HG02678 (cell line): Measurements from ENCODE around the gene PEX7.
A peak's percentile ranks its signal among the peaks of the same experiment; 100 is the strongest.
"Not testable (repeated sequence)": the region's sequence is repeated elsewhere in the genome, so short reads cannot be mapped to it uniquely, and the experiment has no call there.

ENCODE experiments used
- ATAC-seq: cut with Tn5 transposase; IDR thresholded peaks from one replicate; pipeline ENCODE4 v1.9.1; 2021; ENCODE audit warnings: mild to moderate bottlenecking, moderate library complexity; ENCODE audit not compliant: unreplicated experiment

The PEX7 gene

DNA sequence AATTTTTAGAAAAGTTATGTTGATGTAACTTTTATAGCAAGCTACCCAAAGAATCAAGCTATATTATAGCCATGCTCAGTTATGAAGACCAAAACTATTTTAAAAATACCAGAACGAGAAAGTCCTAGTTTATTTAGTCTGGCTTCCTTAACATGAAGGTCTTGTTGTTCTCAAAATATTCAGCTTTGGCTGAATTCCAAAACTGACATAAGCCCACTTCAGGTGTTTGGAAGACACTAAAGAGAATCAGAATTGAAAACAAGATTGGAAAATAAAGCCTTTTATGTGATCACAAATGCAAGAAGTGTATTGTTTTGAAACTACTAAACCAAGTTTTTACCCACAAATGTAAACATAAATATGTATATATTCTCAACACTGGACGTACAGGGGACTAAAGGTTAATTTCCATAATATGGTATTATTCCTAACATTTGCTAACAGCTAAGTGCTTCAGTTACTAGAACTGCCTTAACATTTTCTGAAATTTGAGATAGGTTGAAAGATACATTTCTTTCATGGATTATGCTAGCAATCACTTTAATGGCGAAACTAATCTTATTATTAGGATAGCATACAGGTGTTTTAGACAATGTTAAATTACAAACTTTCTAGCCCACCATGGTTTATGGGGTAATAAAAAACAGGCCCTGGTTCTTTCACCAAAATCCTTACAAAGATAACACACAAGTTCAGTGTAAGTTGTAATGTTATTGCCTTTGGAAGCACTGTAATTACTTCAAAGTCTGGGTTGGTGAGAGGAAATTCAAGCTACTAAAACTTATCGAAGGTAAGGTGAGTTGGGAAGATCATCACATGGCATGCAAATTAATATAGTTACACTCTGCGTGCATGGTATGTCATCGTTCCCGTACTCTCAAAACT lies 31.7 kb upstream of the PEX7 start:
- ATAC-seq: no peak

DNA sequence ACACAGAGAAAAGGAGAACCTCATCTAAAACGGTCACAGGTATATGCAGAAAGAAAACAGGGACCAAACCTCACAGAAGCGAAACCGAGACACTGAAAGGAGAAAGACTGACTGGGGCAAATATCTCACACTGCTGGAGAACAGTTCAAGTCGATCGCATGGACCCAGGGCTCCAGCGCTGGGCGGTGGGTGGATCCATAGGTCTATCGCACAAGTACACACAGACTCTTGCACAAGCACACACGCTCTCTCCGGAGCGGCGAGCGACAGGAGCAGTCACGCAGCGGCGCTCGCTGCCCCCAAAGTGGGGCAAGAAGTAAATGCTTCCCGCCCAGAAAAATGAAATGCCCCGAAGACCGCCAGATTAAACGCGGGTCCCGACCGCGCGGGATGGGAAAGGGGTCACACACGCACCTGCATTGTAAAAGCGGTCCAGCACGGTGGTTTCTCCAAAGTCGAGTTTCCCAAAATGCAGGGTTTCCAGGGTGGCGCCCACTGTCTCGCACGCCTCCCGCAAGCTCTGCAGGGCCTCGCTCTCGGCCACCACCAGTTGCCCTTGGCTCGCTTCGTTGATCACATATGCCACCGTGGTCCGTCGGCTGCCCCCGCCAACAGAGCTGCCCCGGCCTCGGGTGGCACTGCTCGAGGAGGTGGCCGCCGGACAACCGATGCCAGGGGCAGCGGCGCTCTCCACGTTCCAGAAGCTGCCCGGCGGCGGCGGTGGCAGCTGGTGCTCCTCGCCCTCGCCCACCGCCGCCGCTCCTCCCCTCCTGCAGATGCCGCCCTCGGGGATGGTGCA lies 30.9 kb upstream of the PEX7 start:
- ATAC-seq: peak; percentile 27

DNA sequence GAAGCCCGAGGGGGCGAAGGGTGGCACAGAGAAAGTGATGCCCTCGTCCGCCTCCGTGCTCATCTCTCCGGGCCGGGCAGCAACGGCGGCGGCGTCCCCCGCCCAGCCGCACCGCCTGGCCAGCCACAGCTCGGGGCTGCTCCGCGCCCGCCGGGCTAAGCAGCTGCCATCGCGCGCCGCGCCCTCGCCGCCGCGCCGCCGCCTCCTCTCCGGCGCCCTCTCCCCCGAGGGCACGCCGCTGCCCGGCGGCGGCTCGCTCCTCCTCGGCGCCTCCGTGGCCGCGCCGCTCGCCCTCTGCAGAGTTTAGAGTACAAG lies 30.3 kb upstream of the PEX7 start:
- no peak for ATAC-seq

DNA sequence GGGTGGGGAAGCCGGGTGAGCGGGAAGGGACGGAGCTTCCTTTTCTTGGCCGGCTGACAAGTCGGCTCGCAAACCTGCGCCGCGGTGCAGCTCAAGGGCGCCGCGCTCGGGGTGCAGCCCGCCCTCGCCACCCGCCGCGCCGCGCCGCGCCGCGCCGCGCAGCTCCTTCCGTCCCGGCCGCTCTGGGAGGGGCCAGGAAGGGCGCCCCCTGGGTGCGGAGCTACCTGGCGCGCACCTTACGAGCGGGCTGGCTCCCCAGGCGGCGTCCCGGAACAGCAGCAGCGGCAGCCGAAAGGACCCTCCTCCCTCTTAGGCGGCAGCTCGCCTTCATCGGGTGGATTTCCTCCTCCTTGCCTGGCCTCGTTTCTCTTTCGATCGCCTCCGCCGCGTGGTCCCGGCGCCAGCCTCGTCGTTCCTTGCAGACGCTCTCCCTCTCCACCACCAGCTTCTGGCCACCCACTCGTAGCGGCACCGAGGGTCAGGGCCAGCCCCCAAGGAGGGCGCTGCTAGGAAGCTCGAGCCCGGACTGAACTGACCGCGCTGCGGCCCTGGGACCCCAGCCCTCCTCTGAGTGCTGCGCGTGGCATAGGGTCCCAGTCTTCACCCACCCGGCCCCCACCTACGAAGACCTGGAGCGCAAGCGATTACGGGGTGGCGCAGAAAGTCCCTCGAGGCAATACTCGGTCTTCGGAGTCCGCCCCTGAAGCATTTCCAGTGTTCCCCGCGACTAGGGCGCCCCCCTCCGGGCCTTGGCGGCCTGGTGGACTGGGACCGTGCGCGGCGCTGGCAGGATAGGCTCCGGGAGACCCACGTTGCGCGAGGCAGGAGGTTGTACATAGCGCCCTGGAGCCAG lies 29.8 kb upstream of the PEX7 start, which contains the start of gene MAP3K5:
Gene MAP3K5, minus strand, starts transcription at position 68 of the 853 bp plus-strand sequence. CDS start 320 bp downstream, outside the sequence.
- ATAC-seq: peak; percentile 62

DNA sequence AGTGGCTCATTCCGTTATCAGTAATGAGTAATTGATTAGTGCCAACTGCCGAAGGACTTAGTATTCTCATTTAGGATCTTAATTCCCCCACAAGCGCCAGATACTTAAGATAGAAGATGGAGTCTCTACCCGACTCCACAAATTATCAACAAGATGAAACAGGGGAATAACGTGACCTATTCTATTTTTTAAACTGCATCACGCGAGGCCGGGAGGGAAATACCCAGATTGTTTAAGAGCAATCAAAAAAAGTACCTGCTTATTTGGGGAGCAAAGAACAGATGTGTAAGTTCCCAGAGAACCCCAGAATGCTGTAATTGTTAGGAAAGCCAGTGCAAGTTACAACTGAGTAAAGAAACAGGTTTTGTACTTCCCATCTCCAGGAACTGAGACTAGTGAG lies 29.0 kb upstream of the PEX7 start:
- ATAC-seq: no peak

DNA sequence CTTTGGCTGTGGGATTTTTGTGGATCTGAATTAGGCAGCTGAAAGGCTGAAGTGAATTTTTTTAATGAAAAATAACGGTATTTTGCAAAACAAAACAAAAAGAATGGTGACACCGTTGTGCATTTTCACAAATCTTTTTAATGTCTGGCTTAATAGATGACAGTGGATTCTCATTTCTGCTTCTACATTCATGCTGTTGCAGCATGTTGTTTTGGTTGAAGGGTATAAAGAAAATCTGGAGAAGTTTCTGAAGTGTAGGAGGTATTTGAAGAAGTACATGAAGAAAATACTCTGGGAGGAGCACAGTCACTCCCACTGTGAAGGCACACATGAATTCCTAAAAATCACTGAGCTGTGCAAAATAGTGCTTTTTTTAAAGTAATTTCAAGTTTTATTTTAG lies 27.0 kb upstream of the PEX7 start:
- ATAC-seq: no peak

DNA sequence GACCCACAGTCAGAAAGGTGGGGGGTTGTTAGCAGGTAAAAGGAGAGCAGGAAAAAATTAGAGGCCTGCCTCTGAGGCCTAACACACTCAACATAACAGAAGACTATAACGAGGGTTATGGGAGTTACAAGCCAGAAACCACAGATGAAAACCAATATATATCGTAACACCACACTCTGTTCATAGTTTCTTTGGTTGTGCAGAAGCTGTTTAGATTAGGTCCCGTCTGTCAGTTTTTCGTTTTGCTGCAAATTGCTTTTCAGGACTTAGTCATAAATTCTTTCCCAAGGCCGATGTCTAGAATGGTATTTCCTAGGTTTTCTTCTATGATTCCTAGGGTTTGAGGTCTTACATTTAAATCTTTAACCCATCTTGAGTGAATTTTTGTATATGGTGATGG lies 26.4 kb upstream of the PEX7 start:
- ATAC-seq: no peak

DNA sequence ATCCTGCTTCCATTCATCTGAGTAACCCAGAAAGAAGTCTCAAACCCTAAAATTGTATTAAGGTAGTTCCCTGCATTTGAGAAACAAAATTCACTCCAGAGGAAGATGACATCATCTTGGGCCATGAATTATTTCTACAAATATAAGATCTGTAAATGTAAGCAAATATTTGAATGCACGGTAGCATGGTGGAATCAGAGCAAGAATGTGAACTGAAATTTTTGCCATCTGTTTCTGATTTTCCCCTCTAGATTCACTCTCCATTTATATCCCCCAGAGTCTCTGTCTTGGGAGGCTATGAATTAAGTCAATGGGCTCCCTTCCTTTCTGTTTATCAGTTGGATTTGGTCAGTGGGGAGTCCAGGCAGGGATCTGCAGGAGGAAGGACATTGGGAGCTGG lies 24.3 kb upstream of the PEX7 start:
- no peak for ATAC-seq

DNA sequence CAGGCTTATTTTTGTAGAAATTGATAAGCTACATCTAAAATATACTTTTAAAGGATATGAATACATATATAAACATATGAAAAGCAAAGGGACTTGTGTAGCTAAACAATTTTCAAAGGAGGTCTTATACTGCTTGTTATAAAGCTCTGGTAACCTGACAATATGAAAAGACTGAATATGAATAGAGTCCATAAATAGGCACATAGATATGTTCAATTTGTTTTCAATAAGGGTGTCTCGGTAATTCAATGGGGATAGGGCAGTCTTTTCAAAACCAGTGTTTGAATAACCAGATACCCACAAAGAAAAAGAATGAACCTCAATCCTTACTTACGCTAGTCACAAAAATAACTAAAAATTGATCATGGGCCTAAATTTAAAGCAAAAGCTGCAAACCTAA lies 20.8 kb upstream of the PEX7 start:
- ATAC-seq: no peak

DNA sequence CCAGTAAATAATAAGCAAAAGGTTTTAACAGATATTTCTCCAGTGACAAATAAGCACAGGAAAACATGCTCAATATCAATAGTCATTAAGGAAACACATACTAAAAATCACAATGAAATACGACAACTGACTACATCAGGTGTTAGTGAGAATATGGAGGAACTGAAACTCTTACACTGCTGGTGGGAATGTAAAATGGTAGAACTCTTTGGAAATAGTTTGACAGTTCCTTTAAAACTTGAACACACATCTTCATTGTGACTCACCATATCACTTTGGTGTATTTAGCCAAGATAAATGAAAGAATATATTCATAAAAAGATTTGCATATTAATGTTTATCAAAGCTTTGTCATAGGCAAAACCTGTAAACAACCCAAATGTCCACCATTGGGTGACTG lies 18.8 kb upstream of the PEX7 start:
- no peak for ATAC-seq

DNA sequence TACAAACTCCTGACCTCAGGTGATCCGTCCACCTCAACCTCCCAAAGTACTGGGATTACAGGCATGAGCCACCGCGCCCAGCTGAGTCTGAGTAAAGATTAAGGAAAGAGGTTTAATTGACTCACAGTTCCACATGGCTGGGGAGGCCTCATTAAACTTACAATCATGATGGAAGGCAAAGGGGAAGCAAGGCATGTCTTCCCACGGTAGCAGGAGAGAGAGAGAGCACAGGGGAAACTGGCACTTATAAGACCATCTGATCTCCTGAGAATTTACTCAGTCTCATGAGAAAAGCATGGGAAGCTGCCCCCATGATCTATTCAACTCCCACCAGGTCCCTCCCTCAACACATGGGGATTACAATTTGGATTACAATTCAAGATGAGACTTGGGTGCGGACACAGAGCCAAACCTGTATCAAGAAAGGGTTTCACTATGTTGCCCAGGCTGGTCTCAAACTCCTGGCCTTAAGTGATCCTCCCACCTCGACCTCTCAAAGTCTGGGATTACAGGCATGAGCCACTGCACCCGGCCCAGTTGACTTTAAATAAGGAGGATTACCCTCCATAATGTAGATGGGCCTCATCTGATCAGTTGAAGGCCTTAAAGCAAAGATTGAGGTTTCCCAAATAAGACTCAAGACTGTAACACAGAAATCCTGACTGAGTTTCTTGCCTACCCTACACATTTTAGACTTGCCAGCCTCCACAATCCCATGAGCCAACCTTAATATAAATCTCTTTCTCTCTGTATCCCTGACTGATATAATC lies 13.1 kb upstream of the PEX7 start:
- no peak for ATAC-seq

DNA sequence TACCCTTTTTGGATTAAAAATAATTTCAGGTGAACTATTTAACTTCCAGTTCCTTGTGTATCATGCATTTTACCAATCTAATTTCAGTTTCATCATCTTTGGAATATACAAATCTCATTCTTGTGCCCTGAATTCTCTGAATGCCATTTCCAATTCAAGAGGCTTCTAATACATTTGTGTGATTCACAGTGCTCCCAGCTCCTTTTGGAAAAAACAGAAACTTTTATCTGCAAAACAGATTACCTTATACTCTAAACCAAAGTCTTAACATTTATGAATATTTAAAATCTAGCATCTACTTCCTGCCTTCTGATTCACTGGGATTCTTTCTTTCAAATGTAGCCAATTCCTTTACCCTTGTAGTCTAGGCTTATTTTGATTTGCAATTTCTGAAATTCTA lies 11.1 kb upstream of the PEX7 start:
- no peak for ATAC-seq

DNA sequence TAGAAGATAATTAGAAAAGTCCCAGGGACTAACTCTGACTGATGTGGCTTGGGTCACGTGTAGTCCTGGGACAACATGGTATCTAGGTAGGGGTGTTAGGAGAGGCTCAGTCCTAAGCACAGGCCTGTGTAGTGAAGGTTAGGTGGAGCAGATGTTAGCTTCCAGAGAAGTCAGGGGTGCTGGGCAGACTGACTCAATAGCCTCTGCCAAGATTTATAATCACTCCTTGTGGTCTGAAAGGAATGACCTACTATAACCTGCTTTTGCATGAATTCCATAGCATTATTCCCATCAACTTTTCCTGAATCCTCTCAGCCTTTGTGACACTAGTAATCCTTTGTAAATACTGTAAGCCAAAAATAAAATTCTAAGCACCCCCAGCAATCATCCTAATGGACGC lies 10.2 kb upstream of the PEX7 start:
- ATAC-seq: no peak

DNA sequence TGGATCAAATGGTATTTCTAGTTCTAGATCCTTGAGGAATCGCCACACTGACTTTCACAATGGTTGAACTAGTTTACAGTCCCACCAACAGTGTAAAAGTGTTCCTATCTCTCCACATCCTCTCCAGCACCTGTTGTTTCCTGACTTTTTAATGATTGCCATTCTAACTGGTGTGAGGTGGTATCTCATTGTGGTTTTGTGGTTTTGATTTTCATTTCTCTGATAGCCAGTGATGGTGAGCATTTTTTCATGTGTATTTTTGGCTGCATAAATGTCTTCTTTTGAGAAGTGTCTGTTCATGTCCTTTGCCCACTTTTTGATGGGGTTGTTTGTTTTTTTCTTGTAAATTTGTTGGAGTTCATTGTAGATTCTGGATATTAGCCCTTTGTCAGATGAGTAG lies 6.8 kb upstream of the PEX7 start:
- not testable (repeated sequence) for ATAC-seq

DNA sequence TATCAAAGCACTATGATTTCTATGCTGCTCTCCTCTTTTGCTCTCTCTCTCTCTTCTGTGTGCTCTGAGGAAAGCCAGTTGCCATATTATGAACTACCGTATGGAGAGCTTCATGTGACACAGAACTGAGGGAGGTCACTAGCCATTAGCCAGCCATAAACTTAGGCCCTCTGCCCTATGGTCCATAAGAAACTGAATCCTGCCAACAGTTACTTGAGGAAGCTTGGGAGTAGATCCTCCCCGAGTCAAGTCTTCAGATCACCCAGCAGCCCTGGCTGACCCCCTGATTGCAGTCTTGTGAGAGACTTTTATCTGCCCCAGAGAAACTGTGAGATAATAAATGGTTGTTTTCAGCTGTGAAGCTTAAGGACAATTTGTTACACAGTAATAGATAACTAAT lies 5.7 kb upstream of the PEX7 start:
- no peak for ATAC-seq

DNA sequence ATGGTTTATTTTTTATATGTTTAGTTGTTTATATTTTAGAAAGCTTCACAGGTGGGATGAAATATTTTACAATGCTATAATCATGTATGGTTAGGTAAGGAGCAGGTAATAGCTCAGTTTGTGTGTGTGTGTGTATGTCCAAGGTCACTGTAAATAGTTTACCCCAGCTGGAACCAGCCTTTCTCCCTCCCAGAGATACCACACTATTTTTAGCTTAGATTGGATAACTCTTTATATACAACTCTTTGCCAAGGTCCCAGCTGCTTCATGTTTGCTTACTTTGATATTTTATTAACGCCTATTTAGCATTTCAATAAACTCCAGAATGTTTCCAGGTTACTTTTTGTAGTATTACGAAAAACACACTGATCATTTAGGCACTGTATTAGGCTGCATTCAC lies 1.8 kb upstream of the PEX7 start:
- no peak for ATAC-seq

DNA sequence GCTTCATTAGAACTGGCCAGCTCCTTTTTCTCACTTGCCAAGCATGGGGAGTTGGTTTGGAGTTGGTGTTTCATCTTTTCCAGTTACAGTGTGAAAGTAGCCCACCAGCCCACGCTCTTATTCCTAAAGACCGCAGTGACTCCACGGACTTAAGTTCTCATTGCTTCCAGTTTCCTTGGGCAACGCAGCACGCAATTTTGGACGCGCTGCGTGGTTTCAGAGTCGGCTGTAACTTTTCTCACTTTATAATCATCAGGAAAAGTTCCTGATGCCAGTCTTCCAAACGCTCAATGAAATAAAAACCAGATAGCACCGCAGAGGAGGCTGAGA lies 381 bp upstream of the PEX7 start:
- no peak for ATAC-seq

DNA sequence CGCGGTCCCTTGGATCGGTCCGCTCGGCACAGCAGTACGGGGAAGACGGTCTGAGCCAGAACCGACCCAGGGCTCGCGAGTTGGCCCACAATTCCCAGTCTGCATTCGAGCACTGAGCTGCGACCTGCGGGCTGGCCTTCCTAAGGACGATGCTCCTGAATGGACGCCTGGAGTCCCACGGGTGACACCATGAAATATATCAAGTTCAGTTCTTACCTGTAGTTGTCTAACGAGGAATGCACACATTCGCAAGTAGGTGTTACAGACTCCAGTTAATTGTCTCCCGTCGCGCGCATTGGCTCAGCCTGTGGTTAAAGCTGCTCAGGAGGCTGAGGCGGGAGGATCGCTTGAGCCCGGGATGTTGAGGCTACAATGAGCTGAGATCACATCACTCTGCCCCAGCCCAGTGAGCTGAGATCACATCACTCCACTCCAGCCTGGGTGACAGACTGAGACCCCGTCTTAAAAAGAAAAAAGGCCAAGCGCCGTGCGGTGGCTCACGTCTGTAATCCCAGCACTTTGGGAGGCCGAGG lies 802 bp downstream of the PEX7 start:
- ATAC-seq: no peak

DNA sequence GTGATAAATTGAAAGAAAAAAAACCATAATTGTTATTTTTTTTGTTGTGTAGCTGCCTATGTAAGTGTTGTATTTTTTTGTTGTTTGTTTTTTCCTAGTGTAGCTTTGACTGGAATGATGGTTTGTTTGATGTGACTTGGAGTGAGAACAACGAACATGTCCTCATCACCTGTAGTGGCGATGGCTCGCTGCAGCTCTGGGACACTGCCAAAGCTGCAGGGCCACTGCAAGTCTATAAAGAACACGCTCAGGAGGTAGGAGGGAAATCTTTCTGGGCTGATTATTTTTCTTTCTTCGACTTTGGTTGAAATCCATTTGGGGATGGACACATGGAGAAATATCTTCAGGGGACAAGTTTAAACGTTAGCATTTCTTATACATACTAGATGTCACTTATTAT lies 3.8 kb downstream of the PEX7 start:
- ATAC-seq: no peak

DNA sequence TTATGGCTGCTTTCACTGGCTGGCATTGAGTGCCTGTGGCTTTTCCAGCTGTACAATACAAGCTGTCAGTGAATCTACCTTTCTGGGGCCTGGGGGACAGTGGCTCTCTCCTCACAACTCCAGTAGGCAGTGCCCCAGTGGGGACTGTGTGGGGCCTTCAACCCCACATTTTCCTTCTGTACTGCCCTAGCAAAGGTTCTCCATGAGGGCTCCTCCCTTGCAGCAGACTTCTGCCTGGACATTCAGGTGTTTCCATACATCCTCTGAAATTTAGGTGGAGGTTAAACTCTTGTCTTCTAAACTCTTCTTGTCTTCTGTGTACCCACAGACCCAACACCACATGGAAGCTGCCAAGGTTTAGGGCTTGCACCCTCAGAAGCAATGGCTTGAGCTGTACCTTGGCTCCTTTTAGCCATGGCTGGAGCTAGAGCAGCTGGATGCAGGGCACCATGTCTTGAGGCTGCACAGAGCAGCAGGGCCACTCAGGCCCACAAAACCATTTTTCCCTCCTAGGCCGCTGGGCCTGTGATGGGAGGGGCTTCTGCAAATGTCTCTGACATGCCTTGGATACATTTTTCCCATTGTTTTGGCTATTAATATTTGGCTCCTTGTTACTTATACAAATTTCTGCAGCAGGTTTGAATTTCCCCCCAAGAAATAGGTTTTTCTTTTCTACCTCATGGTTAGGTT lies 9.6 kb downstream of the PEX7 start:
- ATAC-seq: no peak
